Natural killer cell treated with Interleukin-12 subunit alpha and Interleukin-12 subunit beta and Interleukin-15 and Interleukin-18, amount 100 ng/mL, for 72 hours (primary cell): Measurements from ENCODE around the gene KRTAP10-9. TPM values are rescaled to one million over a fixed set of nuclear protein-coding genes. Genes with fewer than 3 reads are reported as not detected.
A peak's percentile ranks its signal among the peaks of the same experiment; 100 is the strongest.
"Not testable (repeated sequence)": the region's sequence is repeated elsewhere in the genome, so short reads cannot be mapped to it uniquely, and the experiment has no call there.

Source experiments
- ATAC-seq, 2 donors: fragments of 150-1000 bp; cut with Tn5 transposase in 1 of 2; sonication (Bioruptor Pico), chemical (Tn5 transposase) in 1 of 2; 2 replicates each; pipeline ENCODE4 v1.10.0; 2021
- DNase-seq: peaks from one replicate; pipeline ENCODE4 v3.0.0; 2022; ENCODE audit warnings: low spot score
- H3K27ac Mint-ChIP-seq, 2 donors: 1 replicate in 1 of 2; 2 replicates in 1 of 2; pipeline ENCODE4 v1.8.0; 2022; ENCODE audit warnings: mixed read lengths in 2 of 2, mild to moderate bottlenecking in 1 of 2, moderate library complexity in 1 of 2
- H3K27me3 Mint-ChIP-seq, 2 donors: 1 replicate in 1 of 2; 2 replicates in 1 of 2; pipeline ENCODE4 v1.8.0; 2022; ENCODE audit warnings: mixed read lengths in 2 of 2
- H3K36me3 Mint-ChIP-seq: one replicate; pipeline ENCODE4 v1.8.0; 2022; ENCODE audit warnings: mixed read lengths
- H3K4me1 Mint-ChIP-seq, 2 donors: 1 replicate in 1 of 2; 2 replicates in 1 of 2; pipeline ENCODE4 v1.8.0; 2022; ENCODE audit warnings: low read depth in 2 of 2, mixed read lengths in 2 of 2, mild to moderate bottlenecking in 1 of 2
- H3K4me3 Mint-ChIP-seq: one replicate; pipeline ENCODE4 v1.8.0; 2022; ENCODE audit warnings: mixed read lengths
- H3K9me3 Mint-ChIP-seq: 2 replicates; pipeline ENCODE4 v1.8.0; 2022; ENCODE audit warnings: mixed read lengths
- total RNA-seq, 2 donors: library from RNA; stranded (reverse); gene quantifications; one replicate each; pipeline ENCODE4 v1.2.3, GENCODE V29; 2022

Gene KRTAP10-9
- total RNA-seq, 2 donors from 2014 or later = not detected

GRCh38 chr21:44614961-44615391, 11.9 kb upstream of the KRTAP10-9 start:
- DNase-seq (no peak), ATAC-seq (no peak)
- no peak overlapping the region for H3K27ac Mint-ChIP-seq
- peaks cover 20% of the 10 kb centered on the region for H3K36me3 Mint-ChIP-seq
- peaks cover 0 to 2% of the 10 kb centered on the region in 2 donors for H3K27me3 Mint-ChIP-seq
- H3K4me1 Mint-ChIP-seq = peaks cover 17 to 31% of the 10 kb centered on the region in 2 donors
- H3K9me3 Mint-ChIP-seq = peaks cover 15% of the 10 kb centered on the region
- H3K4me3 Mint-ChIP-seq = no peak overlapping the region

GRCh38 chr21:44615466-44615865, 11.4 kb upstream of the KRTAP10-9 start:
- Mint-ChIP-seq H3K4me3 (no peak overlapping the region), H3K9me3 (peaks cover 17% of the 10 kb centered on the region), H3K36me3 (peaks cover 24% of the 10 kb centered on the region), H3K27me3 (peaks cover 0 to 2% of the 10 kb centered on the region in 2 donors), H3K4me1 (peaks cover 17 to 33% of the 10 kb centered on the region in 2 donors), H3K27ac (no peak overlapping the region)
- DNase-seq (no peak), ATAC-seq (no peak)

GRCh38 chr21:44615911-44616590, 10.8 kb upstream of the KRTAP10-9 start:
- H3K9me3 Mint-ChIP-seq = peaks cover 18% of the 10 kb centered on the region
- H3K36me3 Mint-ChIP-seq = peaks cover 26% of the 10 kb centered on the region
- no peak for ATAC-seq
- peaks cover 0 to 2% of the 10 kb centered on the region in 2 donors for H3K27me3 Mint-ChIP-seq
- peak overlapping the region in 1 of 2 donors; percentile 33 for H3K27ac Mint-ChIP-seq
- H3K4me3 Mint-ChIP-seq = no peak overlapping the region
- DNase-seq = no peak
- H3K4me1 Mint-ChIP-seq = peaks cover 17 to 33% of the 10 kb centered on the region in 2 donors

- ATAC-seq (no peak), DNase-seq (no peak)
- Mint-ChIP-seq H3K27me3 (peaks cover 0 to 2% of the 10 kb centered on the region in 2 donors), H3K36me3 (peaks cover 21% of the 10 kb centered on the region), H3K4me1 (peaks cover 17 to 33% of the 10 kb centered on the region in 2 donors), H3K27ac (peak overlapping the region in 1 of 2 donors; percentile 33), H3K9me3 (peaks cover 14% of the 10 kb centered on the region), H3K4me3 (no peak overlapping the region)
Measured at GRCh38 chr21:44616591-44616926, 10.3 kb upstream of the KRTAP10-9 start.

GRCh38 chr21:44617071-44617501, 9.8 kb upstream of the KRTAP10-9 start:
- H3K36me3 Mint-ChIP-seq = peaks cover 21% of the 10 kb centered on the region
- H3K27ac Mint-ChIP-seq = peak overlapping the region in 1 of 2 donors; percentile 91
- DNase-seq (no peak), ATAC-seq (no peak)
- no peak overlapping the region for H3K4me3 Mint-ChIP-seq
- peaks cover 17 to 33% of the 10 kb centered on the region in 2 donors for H3K4me1 Mint-ChIP-seq
- H3K9me3 Mint-ChIP-seq = peaks cover 14% of the 10 kb centered on the region
- peaks cover 0 to 2% of the 10 kb centered on the region in 2 donors for H3K27me3 Mint-ChIP-seq

- ATAC-seq = no peak
- Mint-ChIP-seq H3K9me3 (peaks cover 22% of the 10 kb centered on the region), H3K27ac (peak overlapping the region; percentile 68 to 91), H3K4me3 (peak overlapping the region; percentile 67), H3K36me3 (peaks cover 33% of the 10 kb centered on the region), H3K27me3 (no peaks in the 10 kb centered on the region), H3K4me1 (peaks cover 17 to 29% of the 10 kb centered on the region in 2 donors)
- no peak for DNase-seq
Measured at GRCh38 chr21:44618504-44618903, 8.4 kb upstream of the KRTAP10-9 start.

- Mint-ChIP-seq H3K9me3 (peaks cover 26% of the 10 kb centered on the region), H3K4me3 (peak overlapping the region; percentile 67), H3K4me1 (peaks cover 17 to 29% of the 10 kb centered on the region in 2 donors), H3K27me3 (no peaks in the 10 kb centered on the region), H3K36me3 (peaks cover 37% of the 10 kb centered on the region), H3K27ac (peak overlapping the region; percentile 68 to 91)
- ATAC-seq (peak; percentile 91 to 92), DNase-seq (peak; percentile 71)
Measured at GRCh38 chr21:44618909-44619308, 8.0 kb upstream of the KRTAP10-9 start.

- ATAC-seq (no peak), DNase-seq (no peak)
- Mint-ChIP-seq H3K9me3 (peaks cover 34% of the 10 kb centered on the region), H3K27me3 (no peaks in the 10 kb centered on the region), H3K36me3 (peaks cover 47% of the 10 kb centered on the region), H3K27ac (peak overlapping the region; percentile 68 to 91), H3K4me3 (no peak overlapping the region), H3K4me1 (peaks cover 17 to 29% of the 10 kb centered on the region in 2 donors)
Measured at GRCh38 chr21:44619886-44620285, 7.0 kb upstream of the KRTAP10-9 start.

GRCh38 chr21:44623575-44623974, 3.3 kb upstream of the KRTAP10-9 start:
- H3K36me3 Mint-ChIP-seq = peaks cover 47% of the 10 kb centered on the region
- H3K4me1 Mint-ChIP-seq = peaks cover 24 to 29% of the 10 kb centered on the region in 2 donors
- peaks cover 34% of the 10 kb centered on the region for H3K9me3 Mint-ChIP-seq
- H3K4me3 Mint-ChIP-seq = no peak overlapping the region
- no peak overlapping the region for H3K27ac Mint-ChIP-seq
- ATAC-seq (no peak), DNase-seq (no peak)
- H3K27me3 Mint-ChIP-seq = no peaks in the 10 kb centered on the region

GRCh38 chr21:44625756-44626155, 1.1 kb upstream of the KRTAP10-9 start:
- no peak overlapping the region for H3K27ac Mint-ChIP-seq
- H3K4me3 Mint-ChIP-seq = no peak overlapping the region
- no peak for DNase-seq
- peaks cover 22 to 29% of the 10 kb centered on the region in 2 donors for H3K4me1 Mint-ChIP-seq
- no peak for ATAC-seq
- H3K9me3 Mint-ChIP-seq = peaks cover 31% of the 10 kb centered on the region
- H3K27me3 Mint-ChIP-seq = no peaks in the 10 kb centered on the region
- peaks cover 39% of the 10 kb centered on the region for H3K36me3 Mint-ChIP-seq

GRCh38 chr21:44626262-44626661, 631 bp upstream of the KRTAP10-9 start:
- peaks cover 24 to 30% of the 10 kb centered on the region in 2 donors for H3K4me1 Mint-ChIP-seq
- H3K27ac Mint-ChIP-seq = no peak overlapping the region
- DNase-seq = no peak

GRCh38 chr21:44627181-44627822, 409 bp downstream of the KRTAP10-9 start:
- not testable (repeated sequence) for DNase-seq, H3K27ac Mint-ChIP-seq, ATAC-seq, H3K27me3 Mint-ChIP-seq
- H3K36me3 Mint-ChIP-seq = peaks cover 50% of the 10 kb centered on the region
- peaks cover 24 to 30% of the 10 kb centered on the region in 2 donors for H3K4me1 Mint-ChIP-seq
- H3K4me3 Mint-ChIP-seq = peak overlapping the region; percentile 25
- peaks cover 42% of the 10 kb centered on the region for H3K9me3 Mint-ChIP-seq

More at GRCh38 chr21:44626262-44626661, 631 bp upstream of the KRTAP10-9 start:
- no peaks in the 10 kb centered on the region for H3K27me3 Mint-ChIP-seq
- peak; percentile 70 to 75 for ATAC-seq
- no peak overlapping the region for H3K4me3 Mint-ChIP-seq
- peaks cover 35% of the 10 kb centered on the region for H3K9me3 Mint-ChIP-seq
- H3K36me3 Mint-ChIP-seq = peaks cover 42% of the 10 kb centered on the region

GRCh38 chr21:44627831-44628233, 939 bp downstream of the KRTAP10-9 start:
- not testable (repeated sequence) for H3K27ac Mint-ChIP-seq, ATAC-seq, H3K27me3 Mint-ChIP-seq, DNase-seq, H3K4me3 Mint-ChIP-seq
- Mint-ChIP-seq H3K36me3 (peaks cover 46% of the 10 kb centered on the region), H3K9me3 (peaks cover 38% of the 10 kb centered on the region), H3K4me1 (peaks cover 24 to 30% of the 10 kb centered on the region in 2 donors)
